GM10266 (cell line): ENCODE measurements around the gene NEBL.

Source experiments
- DNase-seq: peaks from one replicate; pipeline ENCODE4 v3.0.0; 2012; ENCODE audit errors: extremely low spot score
- TF ChIP-seq, protein P1 (sequence below): IDR thresholded peaks from 2 replicates; pipeline ENCODE4 v1.5.1; 2012; ENCODE audit warnings: mild to moderate bottlenecking, low read depth; ENCODE audit not compliant: control insufficient read depth, insufficient read depth; ENCODE audit errors: missing control alignments

NEBL gene

GRCh38 chr10:20858292-20859124 lies 38.6 kb downstream of the NEBL start:
- DNase-seq = no peak
- TF ChIP-seq, protein P1, sequence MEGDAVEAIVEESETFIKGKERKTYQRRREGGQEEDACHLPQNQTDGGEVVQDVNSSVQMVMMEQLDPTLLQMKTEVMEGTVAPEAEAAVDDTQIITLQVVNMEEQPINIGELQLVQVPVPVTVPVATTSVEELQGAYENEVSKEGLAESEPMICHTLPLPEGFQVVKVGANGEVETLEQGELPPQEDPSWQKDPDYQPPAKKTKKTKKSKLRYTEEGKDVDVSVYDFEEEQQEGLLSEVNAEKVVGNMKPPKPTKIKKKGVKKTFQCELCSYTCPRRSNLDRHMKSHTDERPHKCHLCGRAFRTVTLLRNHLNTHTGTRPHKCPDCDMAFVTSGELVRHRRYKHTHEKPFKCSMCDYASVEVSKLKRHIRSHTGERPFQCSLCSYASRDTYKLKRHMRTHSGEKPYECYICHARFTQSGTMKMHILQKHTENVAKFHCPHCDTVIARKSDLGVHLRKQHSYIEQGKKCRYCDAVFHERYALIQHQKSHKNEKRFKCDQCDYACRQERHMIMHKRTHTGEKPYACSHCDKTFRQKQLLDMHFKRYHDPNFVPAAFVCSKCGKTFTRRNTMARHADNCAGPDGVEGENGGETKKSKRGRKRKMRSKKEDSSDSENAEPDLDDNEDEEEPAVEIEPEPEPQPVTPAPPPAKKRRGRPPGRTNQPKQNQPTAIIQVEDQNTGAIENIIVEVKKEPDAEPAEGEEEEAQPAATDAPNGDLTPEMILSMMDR = peak; percentile 39

DNA sequence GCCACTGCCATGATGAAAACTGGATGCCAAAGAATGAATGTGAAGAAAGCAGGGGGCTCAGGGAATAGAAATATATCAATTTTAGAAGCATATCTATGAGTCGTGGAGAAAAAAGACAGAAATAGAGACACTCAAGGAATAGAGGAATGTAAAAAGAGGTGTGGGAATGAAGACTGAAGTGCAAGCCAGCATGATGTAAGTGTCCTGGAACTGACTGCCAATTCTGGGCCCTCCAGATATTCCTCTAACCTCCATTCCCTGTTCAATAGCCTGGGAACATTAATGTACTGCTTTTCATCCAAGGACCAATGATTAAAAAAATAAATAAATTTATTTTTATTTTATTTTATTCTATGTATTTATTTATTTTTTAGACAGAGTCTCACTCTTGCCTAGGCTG lies 40.6 kb downstream of the NEBL start:
- TF ChIP-seq, protein P1 = no peak
- DNase-seq = no peak

DNA sequence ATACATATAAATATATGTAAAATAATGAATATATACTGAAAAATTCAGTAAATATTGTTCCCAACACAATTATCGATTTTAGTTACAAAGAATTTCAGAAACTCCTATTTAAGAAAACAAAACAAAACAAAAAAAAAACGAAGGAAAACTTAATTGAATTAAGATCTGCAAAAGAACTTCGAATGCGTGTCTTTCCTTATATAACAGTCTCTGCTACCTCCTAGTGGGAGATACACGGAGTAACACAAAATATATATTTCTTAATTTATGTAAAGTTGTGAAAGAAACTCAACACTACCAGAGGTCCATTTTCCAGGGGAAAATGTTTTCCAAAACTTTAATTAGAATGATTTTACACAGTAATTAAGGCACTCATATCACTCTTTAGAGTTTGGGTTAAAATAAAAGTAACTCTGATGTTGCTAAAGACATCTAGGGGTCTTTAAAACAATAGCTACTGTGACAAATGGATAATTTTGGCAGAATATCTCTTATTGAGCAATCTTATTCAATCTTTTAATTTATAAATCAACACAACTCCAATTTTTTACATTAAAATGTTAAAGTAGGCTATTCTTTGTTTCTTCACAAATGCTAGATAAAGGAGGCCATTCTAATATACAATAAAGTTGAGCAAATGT lies 41.6 kb downstream of the NEBL start:
- TF ChIP-seq, protein P1 = no peak
- no peak for DNase-seq

GRCh38 chr10:20853276-20853675 lies 43.8 kb downstream of the NEBL start:
- TF ChIP-seq, protein P1 = no peak
- no peak for DNase-seq

- no peak for DNase-seq
- TF ChIP-seq, protein P1 = no peak
These were observed 44.8 kb downstream of the NEBL start for GRCh38 chr10:20852303-20852702.

DNA sequence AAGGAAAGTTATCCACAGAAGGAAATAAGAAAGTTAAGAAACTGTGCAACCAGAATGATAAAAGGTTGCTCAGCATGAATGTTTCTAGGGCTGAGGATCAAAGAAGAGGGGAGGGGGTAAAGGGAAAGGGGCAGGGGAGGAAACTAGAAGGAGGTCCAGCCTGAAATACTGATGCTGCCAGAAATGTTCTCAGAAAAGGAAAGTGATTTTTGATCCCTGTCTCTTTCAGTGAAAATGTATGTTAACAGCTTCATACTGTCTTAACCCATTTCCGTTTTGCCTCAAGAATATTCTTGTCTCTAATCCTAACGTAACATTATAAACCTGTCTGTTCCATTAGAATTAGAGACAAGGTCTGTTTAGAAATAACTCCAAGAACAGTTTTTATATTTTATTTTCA lies 49.6 kb downstream of the NEBL start:
- TF ChIP-seq, protein P1 = no peak

GRCh38 chr10:20846263-20846662 lies 50.8 kb downstream of the NEBL start:
- no peak for DNase-seq
- TF ChIP-seq, protein P1 = no peak

More for the DNA sequence above, 49.6 kb downstream of the NEBL start:
- no peak for DNase-seq
